ENCODE data around the gene COL18A1.

COL18A1 gene

GRCh38 chr21:45479691-45480675, 75.0 kb downstream of the COL18A1 start:
- H3K4me3 ChIP-seq (ENCODE audit: low read depth, low read length): no peak overlapping the region
- in situ Hi-C loops (cut with HindIII; ENCODE audit: low sequenced_read_pairs): no loop called here
- no peak for TF ChIP-seq CTCF (IDR thresholded peaks at IDR 0.05; ENCODE audit: low read depth, low read length)
- no peak for DNase-seq (ENCODE audit: low read depth, low spot score)

GRCh38 chr21:45480701-45481500, 75.9 kb downstream of the COL18A1 start:
- no peak overlapping the region for H3K4me3 ChIP-seq (ENCODE audit: low read depth, low read length)
- TF ChIP-seq CTCF (IDR thresholded peaks at IDR 0.05; ENCODE audit: low read depth, low read length): no peak
- DNase-seq (ENCODE audit: low read depth, low spot score): no peak
- in situ Hi-C loops (cut with HindIII; ENCODE audit: low sequenced_read_pairs): no loop called here

GRCh38 chr21:45481566-45481965, 76.6 kb downstream of the COL18A1 start:
- no peak overlapping the region for H3K4me3 ChIP-seq (ENCODE audit: low read depth, low read length)
- DNase-seq (ENCODE audit: low read depth, low spot score): no peak
- TF ChIP-seq CTCF (IDR thresholded peaks at IDR 0.05; ENCODE audit: low read depth, low read length): no peak
- in situ Hi-C loops (cut with HindIII; ENCODE audit: low sequenced_read_pairs): no loop called here

GRCh38 chr21:45481977-45482898, 77.3 kb downstream of the COL18A1 start:
- no peak for TF ChIP-seq CTCF (IDR thresholded peaks at IDR 0.05; ENCODE audit: low read depth, low read length)
- in situ Hi-C loops (cut with HindIII; ENCODE audit: low sequenced_read_pairs): no loop called here
- DNase-seq (ENCODE audit: low read depth, low spot score): no peak
- H3K4me3 ChIP-seq (ENCODE audit: low read depth, low read length): no peak overlapping the region

- TF ChIP-seq CTCF (IDR thresholded peaks at IDR 0.05; ENCODE audit: low read depth, low read length): no peak
- in situ Hi-C loops (cut with HindIII; ENCODE audit: low sequenced_read_pairs): no loop called here
- H3K4me3 ChIP-seq (ENCODE audit: low read depth, low read length): no peak overlapping the region
- no peak for DNase-seq (ENCODE audit: low read depth, low spot score)
These were observed 78.2 kb downstream of the COL18A1 start for GRCh38 chr21:45482899-45483821.
